ENCODE data around the gene PARN.

DNA sequence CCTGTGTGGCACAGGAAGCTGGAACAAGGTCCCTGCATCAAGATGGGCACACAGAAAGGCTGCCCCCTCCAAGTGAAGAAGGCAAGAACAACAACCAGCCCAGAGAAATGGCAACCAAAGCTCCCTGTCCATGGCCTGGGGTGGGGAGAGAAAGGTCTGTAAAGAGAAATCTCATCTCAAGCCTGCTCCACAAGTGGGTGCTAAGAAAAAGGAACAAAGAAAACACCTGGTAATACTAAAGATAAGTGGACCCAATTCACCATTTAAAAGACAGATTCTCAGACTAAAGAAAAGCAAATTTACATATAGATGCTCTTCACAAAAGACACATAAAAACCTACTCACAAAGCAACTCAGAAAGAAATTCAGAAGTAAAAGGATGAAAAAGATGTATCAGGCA, 107.4 kb downstream of the PARN start:
- TF ChIP-seq, protein P1, sequence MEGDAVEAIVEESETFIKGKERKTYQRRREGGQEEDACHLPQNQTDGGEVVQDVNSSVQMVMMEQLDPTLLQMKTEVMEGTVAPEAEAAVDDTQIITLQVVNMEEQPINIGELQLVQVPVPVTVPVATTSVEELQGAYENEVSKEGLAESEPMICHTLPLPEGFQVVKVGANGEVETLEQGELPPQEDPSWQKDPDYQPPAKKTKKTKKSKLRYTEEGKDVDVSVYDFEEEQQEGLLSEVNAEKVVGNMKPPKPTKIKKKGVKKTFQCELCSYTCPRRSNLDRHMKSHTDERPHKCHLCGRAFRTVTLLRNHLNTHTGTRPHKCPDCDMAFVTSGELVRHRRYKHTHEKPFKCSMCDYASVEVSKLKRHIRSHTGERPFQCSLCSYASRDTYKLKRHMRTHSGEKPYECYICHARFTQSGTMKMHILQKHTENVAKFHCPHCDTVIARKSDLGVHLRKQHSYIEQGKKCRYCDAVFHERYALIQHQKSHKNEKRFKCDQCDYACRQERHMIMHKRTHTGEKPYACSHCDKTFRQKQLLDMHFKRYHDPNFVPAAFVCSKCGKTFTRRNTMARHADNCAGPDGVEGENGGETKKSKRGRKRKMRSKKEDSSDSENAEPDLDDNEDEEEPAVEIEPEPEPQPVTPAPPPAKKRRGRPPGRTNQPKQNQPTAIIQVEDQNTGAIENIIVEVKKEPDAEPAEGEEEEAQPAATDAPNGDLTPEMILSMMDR (IDR thresholded peaks at IDR 0.05): no peak
- TF ChIP-seq POLR2A (IDR thresholded peaks at IDR 0.05): no peak

Data from adrenal gland (tissue), 5 donors.